ENCODE data around the gene SEMG1. TPM values are rescaled to one million over a fixed set of nuclear protein-coding genes. Genes with fewer than 3 reads are reported as not detected.

Gene SEMG1
- not detected in 2 replicates for total RNA-seq (2014; rRNA removed; shearing (Covaris generic))

GRCh38 chr20:45206725-45207124, at the start of gene SEMG1:
Gene SEMG1, plus strand, starts transcription at chr20:45207033. Its CDS starts 21 bp downstream, at chr20:45207054.

GRCh38 chr20:45174434-45175364, 32.1 kb upstream of the SEMG1 start, which contains the start of gene PI3:
Gene PI3, plus strand, starts transcription at chr20:45174902. Its CDS starts 21 bp downstream, at chr20:45174923.

GRCh38 chr20:45221076-45221475, 14.2 kb downstream of the SEMG1 start, which contains the start of gene SEMG2:
Gene SEMG2, plus strand, starts transcription at chr20:45221373. Its CDS starts 17 bp downstream, at chr20:45221390.

GRCh38 chr20:45254383-45255262, 47.8 kb downstream of the SEMG1 start, which contains the start of gene SLPI:
Gene SLPI, minus strand, starts transcription at chr20:45254564. Its CDS starts 21 bp downstream, at chr20:45254543.

Other genes with a start within 250 kb of the SEMG1 start
- gene TOMM34, start 246.6 kb upstream of the SEMG1 start, total RNA-seq (2014; rRNA removed; shearing (Covaris generic)): 94.4 and 102 TPM in 2 replicates
- gene STK4, start 240.5 kb upstream of the SEMG1 start, total RNA-seq (2014; rRNA removed; shearing (Covaris generic)): 39.5 and 42.0 TPM in 2 replicates
- gene KCNS1, start 105.9 kb upstream of the SEMG1 start, total RNA-seq (2014; rRNA removed; shearing (Covaris generic)): not detected in 2 replicates
- gene WFDC5, start 91.9 kb upstream of the SEMG1 start, total RNA-seq (2014; rRNA removed; shearing (Covaris generic)): not detected in 2 replicates
- not detected in 2 replicates for gene WFDC12, start 82.6 kb upstream of the SEMG1 start, total RNA-seq (2014; rRNA removed; shearing (Covaris generic))
- not detected in 2 replicates for gene PI3, start 32.1 kb upstream of the SEMG1 start, total RNA-seq (2014; rRNA removed; shearing (Covaris generic))
- not detected in 2 replicates for gene SEMG2, start 14.3 kb downstream of the SEMG1 start, total RNA-seq (2014; rRNA removed; shearing (Covaris generic))
- not detected in 2 replicates for gene SLPI, start 47.5 kb downstream of the SEMG1 start, total RNA-seq (2014; rRNA removed; shearing (Covaris generic))
- not detected in 2 replicates for gene RBPJL, start 99.8 kb downstream of the SEMG1 start, total RNA-seq (2014; rRNA removed; shearing (Covaris generic))
- gene MATN4, start 101.3 kb downstream of the SEMG1 start, total RNA-seq (2014; rRNA removed; shearing (Covaris generic)): 1.1 and 1.9 TPM in 2 replicates
- 95.3 and 111 TPM in 2 replicates for gene SDC4, start 141.4 kb downstream of the SEMG1 start, total RNA-seq (2014; rRNA removed; shearing (Covaris generic))
- 25.3 and 30.6 TPM in 2 replicates for gene SYS1, start 156.1 kb downstream of the SEMG1 start, total RNA-seq (2014; rRNA removed; shearing (Covaris generic))
- 1.1 TPM in 1 of 2 replicates, not detected in the other for gene TP53TG5, start 171.3 kb downstream of the SEMG1 start, total RNA-seq (2014; rRNA removed; shearing (Covaris generic))
- 1.2 and 1.8 TPM in 2 replicates for gene DBNDD2, start 201.3 kb downstream of the SEMG1 start, total RNA-seq (2014; rRNA removed; shearing (Covaris generic))
- gene PIGT, start 209.1 kb downstream of the SEMG1 start, total RNA-seq (2014; rRNA removed; shearing (Covaris generic)): 80.5 and 105 TPM in 2 replicates

Measured in A375 (cell line).